Astrocyte of the spinal cord (primary cell): Measurements from ENCODE around the gene P4HA2.

Source experiments
- DNase-seq: peaks from one replicate; pipeline ENCODE4 v3.0.0; 2011; ENCODE audit warnings: low read depth, low spot score
- H3K4me3 ChIP-seq: 2 replicates; pipeline ENCODE4 v1.5.1; 2011; ENCODE audit warnings: low read depth, mild to moderate bottlenecking, low read length, moderate library complexity
- CTCF ChIP-seq: IDR thresholded peaks from 2 replicates; pipeline ENCODE4 v1.5.1; 2012; ENCODE audit warnings: low read depth, mild to moderate bottlenecking, low read length, inconsistent platforms
- in situ Hi-C: cut with HindIII; loops from 2 replicates; pipeline ENCODE4 v1.10.0; 2017; ENCODE audit warnings: low sequenced_read_pairs

The P4HA2 gene

GRCh38 chr5:132206782-132207181, 20.9 kb downstream of the P4HA2 start:
- in situ Hi-C loops, result no loop called here
- TF ChIP-seq CTCF, result no peak

GRCh38 chr5:132205385-132206125, 22.1 kb downstream of the P4HA2 start:
- in situ Hi-C loops, result no loop called here
- no peak overlapping the region for H3K4me3 ChIP-seq
- peak; percentile 45 for DNase-seq
- no peak for TF ChIP-seq CTCF

More at GRCh38 chr5:132206782-132207181, 20.9 kb downstream of the P4HA2 start:
- no peak overlapping the region for H3K4me3 ChIP-seq
- no peak for DNase-seq

GRCh38 chr5:132204371-132205135, 23.1 kb downstream of the P4HA2 start:
- in situ Hi-C loops, result no loop called here
- no peak for DNase-seq
- H3K4me3 ChIP-seq, result no peak overlapping the region
- no peak for TF ChIP-seq CTCF

- DNase-seq, result no peak
- TF ChIP-seq CTCF, result no peak
- in situ Hi-C loops, result no loop called here
- H3K4me3 ChIP-seq, result no peak overlapping the region
Measured at GRCh38 chr5:132203916-132204315, 23.7 kb downstream of the P4HA2 start.

- no peak for TF ChIP-seq CTCF
- DNase-seq, result peak; percentile 18
- no peak overlapping the region for H3K4me3 ChIP-seq
- in situ Hi-C loops, result no loop called here
Measured at GRCh38 chr5:132203464-132203818, 24.2 kb downstream of the P4HA2 start.

- DNase-seq, result no peak
- in situ Hi-C loops, result no loop called here
- no peak for TF ChIP-seq CTCF
- H3K4me3 ChIP-seq, result no peak overlapping the region
Measured at GRCh38 chr5:132202711-132203463, 24.8 kb downstream of the P4HA2 start.
